H1 (cell line): Measurements from ENCODE around the gene TMEM72. TPM values are rescaled to one million over a fixed set of nuclear protein-coding genes. Genes with fewer than 3 reads are reported as not detected.

Experiments used
- CTCF ChIA-PET: fragments of 300-600 bp; sonication (Branson Sonifier 250); formaldehyde crosslinking; loops from one replicate; lab custom pipeline; 2021; ENCODE audit not compliant: partially characterized antibody; lab: Charles Lee
- POLR2A ChIA-PET: fragments of 300-600 bp; sonication (Branson Sonifier 250); formaldehyde crosslinking; loops from one replicate; lab custom pipeline; 2021; ENCODE audit warnings: inconsistent platforms; ENCODE audit not compliant: partially characterized antibody; lab: Charles Lee
- DNase-seq, 2 experiments: peaks; one replicate each; pipeline versions ENCODE4 v3.0.0 to v3.0.0-alpha.2; 2010 to 2022; ENCODE audit warnings: low spot score in 2 of 2, low read depth in 1 of 2, mixed read lengths in 1 of 2
- FAIRE-seq: peaks from 2 replicates; lab custom pipeline; 2011; peaks lifted over from hg19 to GRCh38; lab: Jason Lieb, UNC
- H2AFZ ChIP-seq: 2 replicates; pipeline ENCODE4 v1.8.1; 2012; ENCODE audit warnings: low read length, inconsistent platforms
- H2AK5ac ChIP-seq: 2 replicates; pipeline ENCODE4 v1.6.1; 2013; ENCODE audit warnings: low read depth, low read length
- H2BK120ac ChIP-seq: replicated peaks from 2 replicates; pipeline ENCODE3; 2013; ENCODE audit warnings: low read depth, low read length, inconsistent platforms
- H2BK12ac ChIP-seq: 2 replicates; pipeline ENCODE4 v1.6.1; 2013; ENCODE audit warnings: low read depth, low read length
- H2BK15ac ChIP-seq: 2 replicates; pipeline ENCODE4 v1.6.1; 2013; ENCODE audit warnings: low read length
- H2BK20ac ChIP-seq: 2 replicates; pipeline ENCODE4 v1.6.1; 2013; ENCODE audit warnings: low read length
- H2BK5ac ChIP-seq: 2 replicates; pipeline ENCODE4 v1.6.1; 2013; ENCODE audit warnings: low read depth, low read length
- H3K14ac ChIP-seq: 2 replicates; pipeline ENCODE4 v1.6.1; 2013; ENCODE audit warnings: inconsistent platforms; ENCODE audit not compliant: insufficient read length
- H3K18ac ChIP-seq: 2 replicates; pipeline ENCODE4 v1.6.1; 2013; ENCODE audit warnings: low read length; ENCODE audit errors: extremely low read depth
- H3K23ac ChIP-seq: 2 replicates; pipeline ENCODE4 v1.6.1; 2013; ENCODE audit warnings: inconsistent platforms; ENCODE audit not compliant: insufficient read length
- H3K23me2 ChIP-seq: 2 replicates; pipeline ENCODE4 v1.6.1; 2013; ENCODE audit warnings: low read depth, low read length
- H3K27ac ChIP-seq: 2 replicates; pipeline ENCODE4 v1.6.1; 2011; ENCODE audit warnings: low read depth, low read length, inconsistent platforms
- H3K27me3 ChIP-seq, 4 experiments: replicated peaks in 1 of 4; 1 replicate in 1 of 4; 2 replicates in 3 of 4; pipeline versions ENCODE4 v1.6.1 to v1.8.1; 2011 to 2013; ENCODE audit warnings: low read length in 3 of 4, mild to moderate bottlenecking in 3 of 4, inconsistent platforms in 2 of 4, mixed read lengths in 2 of 4, moderate library complexity in 1 of 4; ENCODE audit not compliant: control insufficient read depth in 3 of 4, insufficient read depth in 3 of 4; ENCODE audit errors: extremely low read depth in 1 of 4
- H3K36me3 ChIP-seq, 4 experiments: 2 replicates each; pipeline versions ENCODE4 v1.6.1 to v1.8.1; 2011 to 2013; ENCODE audit warnings: mild to moderate bottlenecking in 4 of 4, low read length in 3 of 4, moderate library complexity in 2 of 4, control low read depth in 1 of 4, inconsistent platforms in 1 of 4; ENCODE audit not compliant: insufficient read depth in 4 of 4, control insufficient read depth in 2 of 4
- H3K4ac ChIP-seq: replicated peaks from 2 replicates; pipeline ENCODE3; 2013; ENCODE audit warnings: low read length, low read depth, mixed read lengths, inconsistent platforms; ENCODE audit not compliant: insufficient read length
- H3K4me1 ChIP-seq, 4 experiments: replicated peaks in 1 of 4; 1 replicate in 1 of 4; 2 replicates in 3 of 4; pipeline versions ENCODE4 v1.6.1 to v1.8.1; 2011 to 2013; ENCODE audit warnings: low read length in 3 of 4, inconsistent platforms in 2 of 4, mixed read lengths in 1 of 4; ENCODE audit not compliant: insufficient read depth in 4 of 4, control insufficient read depth in 3 of 4
- H3K4me2 ChIP-seq, 2 experiments: 2 replicates each; pipeline versions ENCODE4 v1.6.1 to v1.8.1; 2011 to 2013; ENCODE audit warnings: low read depth in 2 of 2, low read length in 2 of 2, control low read depth in 1 of 2, inconsistent platforms in 1 of 2, mild to moderate bottlenecking in 1 of 2; ENCODE audit not compliant: insufficient read depth in 1 of 2
- H3K4me3 ChIP-seq, 4 experiments: fragments of 200-600, 300-600 bp in 1 of 4; sonication (generic), shearing (Covaris generic), sonication (Bioruptor Twin) in 1 of 4; 2 replicates each; pipeline versions ENCODE4 v1.5.1 to v1.8.1; 2011 to 2016; ENCODE audit warnings: low read length in 4 of 4, low read depth in 3 of 4, control low read depth in 2 of 4, inconsistent platforms in 2 of 4, mild to moderate bottlenecking in 2 of 4, mixed read lengths in 1 of 4, moderate library complexity in 1 of 4; ENCODE audit not compliant: insufficient read depth in 2 of 4; ENCODE audit errors: extremely low read depth in 1 of 4
- H3K56ac ChIP-seq: replicated peaks from 2 replicates; pipeline ENCODE3; 2013; ENCODE audit warnings: low read depth, mild to moderate bottlenecking, mixed read lengths, low read length, inconsistent platforms; ENCODE audit not compliant: insufficient read length
- H3K79me1 ChIP-seq: 2 replicates; pipeline ENCODE4 v1.6.1; 2013; ENCODE audit warnings: low read depth, low read length, control low read depth
- H3K79me2 ChIP-seq, 2 experiments: 2 replicates each; pipeline versions ENCODE4 v1.6.1 to v1.8.1; 2012 to 2013; ENCODE audit warnings: low read length in 2 of 2, mild to moderate bottlenecking in 2 of 2, inconsistent platforms in 1 of 2; ENCODE audit not compliant: insufficient read depth in 2 of 2, control insufficient read depth in 1 of 2
- H3K9ac ChIP-seq, 4 experiments: replicated peaks in 1 of 4; 1 replicate in 1 of 4; 2 replicates in 3 of 4; pipeline versions ENCODE4 v1.6.1 to v1.8.1; 2011 to 2013; ENCODE audit warnings: low read depth in 3 of 4, low read length in 3 of 4, control low read depth in 2 of 4, mild to moderate bottlenecking in 2 of 4, moderate library complexity in 2 of 4, inconsistent platforms in 1 of 4; ENCODE audit errors: extremely low read depth in 1 of 4
- H3K9me3 ChIP-seq, 2 experiments: 2 replicates each; pipeline versions ENCODE4 v1.6.1 to v1.8.1; 2012 to 2013; ENCODE audit warnings: mild to moderate bottlenecking in 2 of 2, moderate library complexity in 2 of 2, control low read depth in 1 of 2, inconsistent platforms in 1 of 2, low read depth in 1 of 2, low read length in 1 of 2, mixed read lengths in 1 of 2; ENCODE audit not compliant: insufficient read depth in 2 of 2
- H4K20me1 ChIP-seq, 2 experiments: replicated peaks in 1 of 2; 2 replicates each; pipeline versions ENCODE3 to v1.8.1; 2011 to 2013; ENCODE audit warnings: inconsistent platforms in 2 of 2, low read length in 2 of 2, mild to moderate bottlenecking in 1 of 2; ENCODE audit not compliant: insufficient read depth in 2 of 2, control insufficient read depth in 1 of 2
- H4K5ac ChIP-seq: 2 replicates; pipeline ENCODE4 v1.6.1; 2013; ENCODE audit warnings: low read length, low read depth, mixed read lengths, inconsistent platforms; ENCODE audit not compliant: insufficient read length
- H4K8ac ChIP-seq: 2 replicates; pipeline ENCODE4 v1.8.0; 2013; ENCODE audit warnings: mild to moderate bottlenecking, moderate library complexity, low read length, inconsistent platforms; ENCODE audit not compliant: insufficient read depth; ENCODE audit errors: extremely low read depth
- H4K91ac ChIP-seq: replicated peaks from 2 replicates; pipeline ENCODE3; 2013; ENCODE audit warnings: low read length, mixed read lengths, inconsistent platforms; ENCODE audit not compliant: insufficient read length
- ATF2 ChIP-seq: IDR thresholded peaks from 2 replicates; pipeline ENCODE4 v1.6.1; 2012; ENCODE audit warnings: low read length, inconsistent platforms
- CHD1 ChIP-seq: IDR thresholded peaks from 2 replicates; pipeline ENCODE4 v1.6.1; 2012; ENCODE audit warnings: low read depth, low read length, improper control_type of control experiment
- CTBP2 ChIP-seq: IDR thresholded peaks from 2 replicates; pipeline ENCODE4 v1.7.0; 2011; ENCODE audit warnings: borderline replicate concordance, mild to moderate bottlenecking, moderate library complexity, mixed read lengths, low read length; ENCODE audit not compliant: insufficient read depth, insufficient read length
- HDAC2 ChIP-seq, 2 experiments: fragments of 300-600 bp in 1 of 2; sonication (generic) in 1 of 2; IDR thresholded peaks; 2 replicates each; pipeline ENCODE4 v1.6.1; 2011 to 2012; ENCODE audit warnings: low read depth in 2 of 2, low read length in 2 of 2, mild to moderate bottlenecking in 2 of 2, moderate library complexity in 2 of 2, borderline replicate concordance in 1 of 2, inconsistent platforms in 1 of 2
- JUN ChIP-seq: IDR thresholded peaks from 2 replicates; pipeline ENCODE4 v1.6.1; 2011; ENCODE audit warnings: low read depth, mild to moderate bottlenecking, improper control_type of control experiment, low read length
- JUND ChIP-seq: IDR thresholded peaks from 2 replicates; pipeline ENCODE4 v1.6.1; 2011; ENCODE audit warnings: mild to moderate bottlenecking, improper control_type of control experiment, low read length
- PHF8 ChIP-seq: fragments of 200-600 bp; sonication (generic); conservative IDR thresholded peaks from 2 replicates; pipeline ENCODE4 v1.7.1; 2012; ENCODE audit warnings: low read depth, mild to moderate bottlenecking, inconsistent platforms, low read length, moderate library complexity
- SP1 ChIP-seq: IDR thresholded peaks from 2 replicates; pipeline ENCODE4 v1.6.1; 2011; ENCODE audit warnings: low read depth, low read length
- SP2 ChIP-seq: IDR thresholded peaks from 2 replicates; pipeline ENCODE4 v1.6.1; 2012; ENCODE audit warnings: mild to moderate bottlenecking, low read length, inconsistent platforms
- TBP ChIP-seq: IDR thresholded peaks from 2 replicates; pipeline ENCODE4 v1.6.1; 2011; ENCODE audit warnings: low read depth, low read length, improper control_type of control experiment
- USF2 ChIP-seq: IDR thresholded peaks from 2 replicates; pipeline ENCODE4 v1.6.1; 2011; ENCODE audit warnings: low read length, improper control_type of control experiment
- WGBS, 2 experiments: shearing (Covaris generic) in 1 of 2; methylation state at CpG; one replicate each; pipeline versions ENCODE4 v1.1.6 to v1.1.7; 2013 to 2015; ENCODE audit warnings: low lambda C conversion rate in 2 of 2, mixed read lengths in 2 of 2, inconsistent platforms in 1 of 2, low coverage in 1 of 2, missing lambda C conversion rate in 1 of 2; ENCODE audit not compliant: insufficient replicate concordance in 2 of 2, insufficient coverage in 1 of 2, insufficient read length in 1 of 2; ENCODE audit errors: extremely low coverage in 1 of 2, missing lambda C conversion rate in 1 of 2; 5-methylcytosine and 5-hydroxymethylcytosine counted together
- polyA plus RNA-seq, 7 experiments: library from polyadenylated mRNA; depleted of rRNA in 3 of 7; stranded (reverse) in 5 of 7; unstranded in 2 of 7; fragments of >200 nt in 5 of 7; fragments of 200-250 nt in 2 of 7; gene quantifications; 1 replicate in 5 of 7; 2 replicates in 1 of 7; 4 replicates in 1 of 7; pipeline versions ENCODE4 v1.2.1 to v1.2.3, GENCODE V29; 2011 to 2013; ENCODE audit warnings: missing spikeins in 2 of 7, mixed read lengths in 2 of 7
- total RNA-seq: library from RNA; stranded (reverse); fragmentation: NEBNext Ultra II Directional; extraction: Animal tissue kit (Norgen Biotek cat#: 25700); gene quantifications from 2 replicates; pipeline ENCODE4 v1.2.1, GENCODE V29; 2021

TMEM72 gene
- total and polyA plus RNA-seq, 2 of the 8 experiments (the other 6 are each of a cell fraction or from before 2014, with no cell fraction given): not detected

- Histone ChIP-seq H3K79me2 (no peaks in the 10 kb centered on the region), H4K8ac (no peak overlapping the region), H4K91ac (no peak overlapping the region), H3K4me2 (no peak overlapping the region), H3K23ac (no peak overlapping the region), H3K23me2 (peaks cover 11% of the 10 kb centered on the region; the same call in 1 of the 2 replicates), H3K4me3 (no peak overlapping the region), H3K56ac (no peak overlapping the region), H2AK5ac (no peak overlapping the region), H3K27me3 (peaks cover 0 to 6% (median 2%) of the 10 kb centered on the region in 4 experiments; a peak in 2 of 7 replicates), H3K9ac (no peak overlapping the region), H3K79me1 (no peaks in the 10 kb centered on the region), H4K5ac (no peak overlapping the region), H2BK120ac (no peak overlapping the region), H2BK12ac (no peak overlapping the region), H2BK20ac (no peak overlapping the region), H2BK15ac (no peak overlapping the region), H3K18ac (no peak overlapping the region), H3K36me3 (no peaks in the 10 kb centered on the region), H3K14ac (no peak overlapping the region), H2BK5ac (no peak overlapping the region), H4K20me1 (no peaks in the 10 kb centered on the region), H2AFZ (no peak overlapping the region), H3K4me1 (peaks cover 0 to 7% (median 0%) of the 10 kb centered on the region in 4 experiments; a peak in 1 of 7 replicates), H3K4ac (no peak overlapping the region), H3K9me3 (no peaks in the 10 kb centered on the region), H3K27ac (no peak overlapping the region)
- FAIRE-seq: no peak
- POLR2A ChIA-PET: interaction anchor here (0.9 to 1.5 kb wide), 2 partner anchors 16 to 45 kb away, joined by 3 to 5 read pairs; no protein-coding TSS in a partner anchor
- CTCF ChIA-PET: interaction anchor here (0.7 to 6.0 kb wide), 11 partner anchors 10 to 67 kb away, joined by 3 to 35 read pairs (median 10); no protein-coding TSS in a partner anchor
- WGBS, 2 experiments: 87% methylated on average over 3 of the region's 3 CpGs; no CpG with 5 or more reads in 1 of the 2 experiments
- DNase-seq: no peak
- TF ChIP-seq JUND (no peak), HDAC2 (IDR thresholded peaks at IDR 0.05; ENCODE audit: borderline replicate concordance in 1 of 2, low read depth in 2 of 2, low read length in 2 of 2) (no peak), USF2 (no peak), PHF8 (no peak), ATF2 (no peak), SP2 (no peak), JUN (no peak), CTBP2 (no peak), SP1 (no peak), CHD1 (no peak), TBP (no peak)
These were observed 12.5 kb downstream of the TMEM72 start for GRCh38 chr10:44923611-44924010.
